OCI-LY3 (cell line): ENCODE measurements around the gene TMEM52B.

Experiments used
- H2AFZ ChIP-seq: fragments of 200-600, 300-600 bp; shearing (Covaris generic); 2 replicates; pipeline ENCODE4 v1.6.0; 2014; ENCODE audit warnings: antibody characterized with exemption, low read depth, low read length
- H3K27ac ChIP-seq: fragments of 200-600, 300-600 bp; sonication (generic); 2 replicates; pipeline ENCODE4 v1.5.1; 2014; ENCODE audit warnings: mild to moderate bottlenecking, low read length, moderate library complexity, mixed read lengths
- H3K27me3 ChIP-seq: fragments of 200-600, 300-600 bp; sonication (generic); 2 replicates; pipeline ENCODE4 v1.6.1; 2014; ENCODE audit warnings: low read depth, low read length, mixed read lengths
- H3K36me3 ChIP-seq: fragments of 200-600, 300-600 bp; sonication (generic); replicated peaks from 2 replicates; pipeline ENCODE3; 2014; ENCODE audit warnings: low read depth, low read length, mixed read lengths
- H3K4me1 ChIP-seq: fragments of 300-600, 200-600 bp; sonication (generic); 2 replicates; pipeline ENCODE4 v1.6.1; 2014; ENCODE audit warnings: low read length, mixed read lengths
- H3K4me2 ChIP-seq: fragments of 200-600, 300-600 bp; sonication (generic); 2 replicates; pipeline ENCODE4 v1.6.1; 2014; ENCODE audit warnings: low read length, mixed read lengths
- H3K4me3 ChIP-seq: fragments of 300-600, 200-600 bp; sonication (generic); 2 replicates; pipeline ENCODE4 v1.5.1; 2014; ENCODE audit warnings: antibody characterized with exemption, mild to moderate bottlenecking, low read length, moderate library complexity
- H3K79me2 ChIP-seq: fragments of 300-600, 200-600 bp; shearing (Covaris generic); 2 replicates; pipeline ENCODE4 v1.6.1; 2014; ENCODE audit warnings: mild to moderate bottlenecking, low read length, mixed read lengths
- H3K9ac ChIP-seq: fragments of 300-600, 200-600 bp; shearing (Covaris generic); 2 replicates; pipeline ENCODE4 v1.6.0; 2014; ENCODE audit warnings: mild to moderate bottlenecking, low read length, moderate library complexity
- H3K9me3 ChIP-seq: fragments of 200-600, 300-600 bp; shearing (Covaris generic); 2 replicates; pipeline ENCODE4 v1.6.1; 2014; ENCODE audit warnings: low read length, mixed read lengths; ENCODE audit not compliant: insufficient read depth
- H4K20me1 ChIP-seq: fragments of 200-600, 300-600 bp; sonication (generic); 2 replicates; pipeline ENCODE4 v1.6.1; 2016; ENCODE audit warnings: low read length, mixed read lengths; ENCODE audit not compliant: insufficient read depth
- EZH2phosphoT487 ChIP-seq: fragments of 200-600 bp; shearing (Covaris generic); IDR thresholded peaks from 2 replicates; pipeline ENCODE4 v1.6.1; 2018; ENCODE audit warnings: antibody characterized with exemption, mixed run types, low read depth
- TF ChIP-seq, protein P1 (sequence below): fragments of 200-600, 300-600 bp; sonication (generic); IDR thresholded peaks from 2 replicates; pipeline ENCODE4 v1.5.1; 2014; ENCODE audit warnings: antibody characterized with exemption, low read length, low read depth

TMEM52B gene

DNA sequence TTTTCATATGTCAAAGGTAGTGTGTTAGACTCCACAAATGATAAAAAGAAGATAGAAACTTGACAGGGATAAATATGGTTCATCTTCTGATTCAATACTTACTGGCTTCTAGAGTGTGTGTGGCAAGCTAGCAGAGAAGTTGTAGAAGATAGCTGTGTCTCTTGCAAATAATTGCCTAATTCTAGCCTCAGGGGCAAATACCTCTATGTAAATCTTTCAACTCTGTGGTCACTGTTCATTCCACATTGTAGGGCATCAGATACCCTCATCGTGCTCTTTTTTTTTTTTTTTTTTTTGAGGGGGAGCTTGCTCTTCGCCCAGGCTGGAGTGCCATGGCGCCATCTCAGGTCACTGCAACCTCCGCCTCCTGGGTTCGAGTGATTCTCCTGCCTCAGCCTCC is 8.6 kb upstream of the TMEM52B start:
- no peak overlapping the region for H3K9ac ChIP-seq
- H3K9me3 ChIP-seq = no peaks in the 10 kb centered on the region
- no peak overlapping the region for H3K4me2 ChIP-seq

DNA sequence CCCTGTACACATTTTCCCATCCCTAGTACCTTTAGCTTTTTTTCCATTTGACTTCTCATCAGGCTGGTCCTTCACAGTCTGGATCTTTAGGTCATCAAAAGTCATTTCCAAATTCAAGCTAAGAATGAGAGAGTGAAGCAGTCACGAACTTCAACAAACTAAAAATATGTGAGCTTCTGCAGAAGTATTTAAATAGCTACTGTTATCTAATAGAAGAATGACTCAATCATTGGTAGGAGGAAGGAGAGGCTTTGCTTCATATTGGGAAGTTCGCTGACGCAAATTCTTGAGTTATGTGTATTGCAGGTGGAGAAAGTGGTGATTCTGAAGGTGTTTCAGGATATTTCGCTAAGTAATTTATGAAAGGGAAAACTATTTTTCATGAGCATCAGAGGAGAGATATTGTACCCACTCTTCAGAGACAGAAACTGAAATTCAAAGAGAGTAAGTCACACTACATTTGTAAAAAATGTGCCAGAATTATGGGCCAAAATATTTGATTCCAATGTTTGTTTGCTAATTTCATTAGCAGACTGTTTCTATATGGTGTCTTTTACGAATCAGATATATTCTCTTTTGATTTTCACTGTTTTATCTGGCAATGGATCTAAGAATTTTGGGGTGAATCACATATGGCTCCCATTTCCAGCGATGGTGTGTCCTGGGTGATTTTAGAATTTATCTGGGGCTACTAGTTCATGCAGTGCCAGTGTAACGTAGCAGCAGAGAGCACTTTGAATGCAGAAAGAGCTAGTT is 6.7 kb upstream of the TMEM52B start, which contains the start of gene OLR1:
OLR1 (minus strand) TSS at position 160 of the 756 bp plus-strand sequence; CDS start at position 105, 55 bp downstream.
- Histone ChIP-seq H3K4me2 (no peak within 1 kb of the TSS), H3K4me1 (no peaks in the 10 kb centered on the region), H3K4me3 (no peak within 1 kb of the TSS), H4K20me1 (no peaks in the 10 kb centered on the region), H3K79me2 (no peaks in the 10 kb centered on the region), H3K27me3 (peaks cover 54% of the 10 kb centered on the region), H3K27ac (no peak within 1 kb of the TSS), H3K36me3 (no peaks in the 10 kb centered on the region), H2AFZ (no peak within 1 kb of the TSS), H3K9ac (no peak within 1 kb of the TSS), H3K9me3 (no peaks in the 10 kb centered on the region)
- TF ChIP-seq, protein P1, sequence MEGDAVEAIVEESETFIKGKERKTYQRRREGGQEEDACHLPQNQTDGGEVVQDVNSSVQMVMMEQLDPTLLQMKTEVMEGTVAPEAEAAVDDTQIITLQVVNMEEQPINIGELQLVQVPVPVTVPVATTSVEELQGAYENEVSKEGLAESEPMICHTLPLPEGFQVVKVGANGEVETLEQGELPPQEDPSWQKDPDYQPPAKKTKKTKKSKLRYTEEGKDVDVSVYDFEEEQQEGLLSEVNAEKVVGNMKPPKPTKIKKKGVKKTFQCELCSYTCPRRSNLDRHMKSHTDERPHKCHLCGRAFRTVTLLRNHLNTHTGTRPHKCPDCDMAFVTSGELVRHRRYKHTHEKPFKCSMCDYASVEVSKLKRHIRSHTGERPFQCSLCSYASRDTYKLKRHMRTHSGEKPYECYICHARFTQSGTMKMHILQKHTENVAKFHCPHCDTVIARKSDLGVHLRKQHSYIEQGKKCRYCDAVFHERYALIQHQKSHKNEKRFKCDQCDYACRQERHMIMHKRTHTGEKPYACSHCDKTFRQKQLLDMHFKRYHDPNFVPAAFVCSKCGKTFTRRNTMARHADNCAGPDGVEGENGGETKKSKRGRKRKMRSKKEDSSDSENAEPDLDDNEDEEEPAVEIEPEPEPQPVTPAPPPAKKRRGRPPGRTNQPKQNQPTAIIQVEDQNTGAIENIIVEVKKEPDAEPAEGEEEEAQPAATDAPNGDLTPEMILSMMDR = no peak
- TF ChIP-seq EZH2phosphoT487 = no peak

More for the DNA sequence above, 8.6 kb upstream of the TMEM52B start:
- H3K4me3 ChIP-seq = no peak overlapping the region
- no peaks in the 10 kb centered on the region for H4K20me1 ChIP-seq
- H3K27me3 ChIP-seq = peaks cover 44% of the 10 kb centered on the region
- H3K36me3 ChIP-seq = no peaks in the 10 kb centered on the region
- no peak overlapping the region for H3K27ac ChIP-seq
- TF ChIP-seq, protein P1 = no peak
- no peak for TF ChIP-seq EZH2phosphoT487
- no peaks in the 10 kb centered on the region for H3K79me2 ChIP-seq
- no peak overlapping the region for H2AFZ ChIP-seq
- H3K4me1 ChIP-seq = no peaks in the 10 kb centered on the region

- TF ChIP-seq EZH2phosphoT487 = no peak
- TF ChIP-seq, protein P1 = no peak
- H3K9ac ChIP-seq = no peak overlapping the region
- H2AFZ ChIP-seq = no peak overlapping the region
- no peaks in the 10 kb centered on the region for H3K4me1 ChIP-seq
- no peaks in the 10 kb centered on the region for H3K79me2 ChIP-seq
- H3K4me3 ChIP-seq = no peak overlapping the region
- no peak overlapping the region for H3K27ac ChIP-seq
- peaks cover 62% of the 10 kb centered on the region for H3K27me3 ChIP-seq
- no peak overlapping the region for H3K4me2 ChIP-seq
- H4K20me1 ChIP-seq = no peaks in the 10 kb centered on the region
- H3K36me3 ChIP-seq = no peaks in the 10 kb centered on the region
- H3K9me3 ChIP-seq = no peaks in the 10 kb centered on the region
These were observed 3.7 kb upstream of the TMEM52B start for GRCh38 chr12:10174986-10175614.

DNA sequence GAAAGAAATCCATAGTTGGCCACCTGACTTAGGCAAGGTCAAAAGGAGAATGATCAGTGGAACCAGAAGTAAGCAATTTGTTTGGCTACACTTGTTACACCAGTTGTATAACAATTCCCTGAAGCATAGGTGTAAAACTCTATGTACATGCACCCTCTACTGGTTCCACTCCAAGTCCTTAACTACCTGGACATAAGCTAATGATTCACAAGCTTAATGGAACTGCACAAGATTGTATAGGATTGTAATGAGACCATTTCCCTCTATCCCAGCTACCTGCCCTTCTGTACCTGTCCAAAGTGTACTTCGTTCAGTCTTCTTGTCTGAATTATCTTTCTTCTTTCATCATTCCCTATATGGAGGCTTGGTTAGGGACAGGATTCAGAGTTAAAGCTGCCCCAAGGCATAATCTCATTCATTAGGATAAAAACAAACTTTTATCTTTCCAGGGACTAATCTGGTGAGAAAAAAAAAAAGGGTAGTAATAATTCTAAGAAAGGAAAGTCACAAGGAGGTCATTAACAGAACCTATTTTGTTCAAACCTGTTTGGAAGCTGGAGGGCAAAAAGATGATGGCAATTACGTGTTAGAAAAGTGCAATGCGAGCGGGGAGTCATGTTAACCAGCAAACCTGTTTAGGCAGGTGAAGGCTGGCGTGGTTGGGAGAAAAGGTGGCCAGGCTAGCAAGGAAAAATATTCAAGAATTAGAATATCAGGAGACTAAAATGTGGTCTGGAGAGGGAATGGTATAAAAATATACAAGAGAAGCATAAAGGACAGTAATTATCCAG is 2.8 kb upstream of the TMEM52B start:
- Histone ChIP-seq H3K4me3 (no peak overlapping the region), H3K4me1 (no peaks in the 10 kb centered on the region), H3K9ac (no peak overlapping the region), H3K9me3 (no peaks in the 10 kb centered on the region), H3K4me2 (no peak overlapping the region), H3K27me3 (peaks cover 64% of the 10 kb centered on the region), H3K27ac (no peak overlapping the region), H4K20me1 (no peaks in the 10 kb centered on the region), H3K79me2 (no peaks in the 10 kb centered on the region), H3K36me3 (no peaks in the 10 kb centered on the region), H2AFZ (no peak overlapping the region)
- TF ChIP-seq, protein P1 = peak; percentile 18; the same call in 1 of the 2 replicates
- no peak for TF ChIP-seq EZH2phosphoT487
